GM12878 (cell line): ENCODE results near the gene WDR93. TPM values are rescaled to one million over a fixed set of nuclear protein-coding genes. Genes with fewer than 3 reads are reported as not detected.

ENCODE experiments used
- ATAC-seq: fragments of 200-7000 bp; cut with Tn5 transposase; 3 replicates; pipeline ENCODE4 v1.9.1; 2020; ENCODE audit warnings: mild to moderate bottlenecking, moderate library complexity
- BruUV-seq: library from RNA; stranded (reverse); fragments of 400-500 nt; replicated peaks from 2 replicates; lab custom pipeline; 2021; lab: Mats Ljungman, UMichigan
- CTCF ChIA-PET: fragments of 300-600 bp; sonication (Branson Sonifier 250); formaldehyde crosslinking; extraction: SDS; loops from one replicate; lab custom pipeline; 2021; ENCODE audit warnings: inconsistent platforms; lab: Yijun Ruan, JAX
- POLR2A ChIA-PET: fragments of 350-600 bp; formaldehyde crosslinking; extraction: SDS; loops from one replicate; lab custom pipeline; 2021; ENCODE audit warnings: inconsistent platforms; lab: Charles Lee
- RAD21 ChIA-PET: fragments of 300-600 bp; sonication (Branson Sonifier 250); formaldehyde crosslinking; loops from one replicate; lab custom pipeline; 2023; ENCODE audit warnings: antibody characterized with exemption; ENCODE audit not compliant: unreplicated experiment; lab: Charles Lee
- SMC1A ChIA-PET: fragments of 300-600 bp; sonication (Branson Sonifier 250); formaldehyde crosslinking; loops from one replicate; lab custom pipeline; 2023; ENCODE audit not compliant: unreplicated experiment, uncharacterized antibody; lab: Charles Lee
- DNase-seq: peaks from one replicate; pipeline ENCODE4 v3.0.0-alpha.2; 2011; ENCODE audit warnings: low read depth, low spot score
- FAIRE-seq: peaks from 3 replicates; lab custom pipeline; 2011; peaks lifted over from hg19 to GRCh38; lab: Jason Lieb, UNC
- H2AFZ ChIP-seq: 2 replicates; pipeline ENCODE4 v1.6.0; 2011; ENCODE audit warnings: low read depth, low read length, control low read depth; ENCODE audit not compliant: control insufficient read depth
- H3K27ac ChIP-seq: 2 replicates; pipeline ENCODE4 v1.5.1; 2011; ENCODE audit warnings: control low read depth; ENCODE audit not compliant: control insufficient read depth, insufficient read depth
- H3K27me3 ChIP-seq, 2 experiments: replicated peaks in 1 of 2; 2 replicates each; pipeline versions ENCODE4 v1.6.0 to v1.6.1; 2011; ENCODE audit warnings: low read length in 1 of 2; ENCODE audit not compliant: control insufficient read depth in 2 of 2, insufficient read depth in 2 of 2
- H3K36me3 ChIP-seq, 2 experiments: 2 replicates each; pipeline ENCODE4 v1.5.1; 2011; ENCODE audit warnings: low read length in 1 of 2; ENCODE audit not compliant: control insufficient read depth in 2 of 2, insufficient read depth in 2 of 2
- H3K4me1 ChIP-seq: 2 replicates; pipeline ENCODE4 v1.6.1; 2011; ENCODE audit warnings: mild to moderate bottlenecking, low read length, moderate library complexity, mixed read lengths; ENCODE audit not compliant: control insufficient read depth, insufficient read depth
- H3K4me2 ChIP-seq: 2 replicates; pipeline ENCODE4 v1.6.0; 2011; ENCODE audit warnings: control low read depth; ENCODE audit not compliant: control insufficient read depth, insufficient read depth
- H3K4me3 ChIP-seq: fragments of 200-600 bp; sonication (generic); 2 replicates; pipeline ENCODE4 v1.5.1; 2016
- H3K79me2 ChIP-seq: 2 replicates; pipeline ENCODE4 v1.6.0; 2011; ENCODE audit warnings: low read length; ENCODE audit not compliant: control insufficient read depth, insufficient read depth
- H3K9ac ChIP-seq: 2 replicates; pipeline ENCODE4 v1.8.0; 2011; ENCODE audit warnings: low read length, control low read depth, mixed read lengths; ENCODE audit not compliant: control insufficient read depth, insufficient read depth
- H3K9me3 ChIP-seq: replicated peaks from 3 replicates; pipeline ENCODE4 v1.5.1; 2011; ENCODE audit warnings: mild to moderate bottlenecking, low read length; ENCODE audit not compliant: control insufficient read depth, insufficient read depth
- H4K20me1 ChIP-seq: 2 replicates; pipeline ENCODE4 v1.6.0; 2011; ENCODE audit not compliant: control insufficient read depth, insufficient read depth
- BHLHE40 ChIP-seq, 2 experiments: fragments of 450-650 bp in 1 of 2; IDR thresholded peaks; 2 replicates each; pipeline ENCODE4 v1.6.1; 2011 to 2017; ENCODE audit warnings: low read depth in 2 of 2, borderline replicate concordance in 1 of 2, improper control_type of control experiment in 1 of 2, low read length in 1 of 2, mild to moderate bottlenecking in 1 of 2
- CBX5 ChIP-seq: sonication (generic); IDR thresholded peaks from 2 replicates; pipeline ENCODE4 v1.6.1; 2016; ENCODE audit warnings: low read depth, moderate library complexity, mild to moderate bottlenecking, inconsistent platforms
- EED ChIP-seq: sonication (generic); IDR thresholded peaks from 2 replicates; pipeline ENCODE4 v1.6.1; 2016; ENCODE audit warnings: antibody characterized with exemption, low read depth
- EGR1 ChIP-seq, 2 experiments: IDR thresholded peaks; 1 replicate in 1 of 2; 2 replicates in 1 of 2; pipeline ENCODE4 v1.6.1; 2011 to 2012; ENCODE audit warnings: low read depth in 2 of 2, low read length in 2 of 2, borderline replicate concordance in 1 of 2, mild to moderate bottlenecking in 1 of 2, moderate library complexity in 1 of 2
- ETV6 ChIP-seq, 2 experiments: fragments of 450-650 bp in 1 of 2; IDR thresholded peaks in 1 of 2; conservative IDR thresholded peaks in 1 of 2; 2 replicates each; pipeline ENCODE4 v1.6.1; 2014; ENCODE audit warnings: antibody characterized with exemption in 1 of 2, borderline replicate concordance in 1 of 2, low read depth in 1 of 2, mild to moderate bottlenecking in 1 of 2, moderate library complexity in 1 of 2
- GABPA ChIP-seq: IDR thresholded peaks from 2 replicates; pipeline ENCODE4 v1.6.1; 2014; ENCODE audit warnings: antibody characterized with exemption, low read depth, mild to moderate bottlenecking, inconsistent platforms
- IKZF2 ChIP-seq, 2 experiments: fragments of 450-650 bp; IDR thresholded peaks; 2 replicates each; pipeline ENCODE4 v1.6.1; 2017; ENCODE audit warnings: mild to moderate bottlenecking in 2 of 2, moderate library complexity in 2 of 2
- KLF5 ChIP-seq: fragments of 450-650 bp; IDR thresholded peaks from 2 replicates; pipeline ENCODE4 v1.6.1; 2014; ENCODE audit warnings: mild to moderate bottlenecking; ENCODE audit not compliant: partially characterized antibody
- MEF2B ChIP-seq: fragments of 450-650 bp; IDR thresholded peaks from 2 replicates; pipeline ENCODE4 v1.6.1; 2018; ENCODE audit warnings: mild to moderate bottlenecking, moderate library complexity; ENCODE audit not compliant: partially characterized antibody, poor library complexity, severe bottlenecking
- SMAD5 ChIP-seq: IDR thresholded peaks from 2 replicates; pipeline ENCODE4 v1.6.1; 2016; ENCODE audit warnings: antibody characterized with exemption, low read depth
- ZNF207 ChIP-seq: fragments of 450-650 bp; IDR thresholded peaks from 2 replicates; pipeline ENCODE4 v1.6.1; 2014; ENCODE audit warnings: antibody characterized with exemption, mild to moderate bottlenecking, borderline replicate concordance
- ZNF687 ChIP-seq: fragments of 450-650 bp; IDR thresholded peaks from 2 replicates; pipeline ENCODE4 v1.6.1; 2017; ENCODE audit warnings: mild to moderate bottlenecking, moderate library complexity
- WGBS: methylation state at CpG from one replicate; pipeline ENCODE4 v1.1.6; 2016; ENCODE audit warnings: low lambda C conversion rate; ENCODE audit not compliant: insufficient replicate concordance, insufficient coverage; ENCODE audit errors: missing lambda C conversion rate; 5-methylcytosine and 5-hydroxymethylcytosine counted together
- in situ Hi-C: fragments of 300-500 bp; cut with MboI; formaldehyde crosslinking; loops from 9 replicates; pipeline ENCODE4 v1.14.3; 2018; ENCODE audit warnings: mixed read lengths
- intact Hi-C: fragments of 100-400 bp; cut with micrococcal nuclease; formaldehyde crosslinking; loops from one replicate; pipeline ENCODE4 v1.14.2; 2022; ENCODE audit not compliant: unreplicated experiment
- polyA plus RNA-seq, 11 experiments: library from polyadenylated mRNA; depleted of rRNA in 4 of 11; unstranded in 6 of 11; stranded (reverse) in 5 of 11; fragments of >200 nt; fragmentation: Nextera tagmentation in 4 of 11; fragmentation: Illumina TruSeq in 1 of 11; extraction: Ambion mirVana in 4 of 11; extraction: Trizol in 1 of 11; gene quantifications; 1 replicate in 1 of 11; 2 replicates in 10 of 11; pipeline versions ENCODE4 v1.2.1 to v1.2.3, GENCODE V29; 2011 to 2016; ENCODE audit warnings: inconsistent platforms in 2 of 11, missing spikeins in 2 of 11, low read depth in 1 of 11
- total RNA-seq, 4 experiments: library from RNA; depleted of rRNA in 3 of 4; stranded (reverse); fragments of >200 nt in 3 of 4; fragmentation: Illumina TruSeq in 1 of 4; extraction: Trizol in 1 of 4; gene quantifications; 2 replicates each; pipeline versions ENCODE4 v1.2.1 to v1.2.3, GENCODE V29; 2013 to 2021

Gene WDR93
- total and polyA plus RNA-seq, 10 of the 15 experiments (the other 5 are each of a cell fraction or from before 2014, with no cell fraction given) = not detected

- Histone ChIP-seq H2AFZ (no peak overlapping the region), H3K4me1 (peaks cover 11% of the 10 kb centered on the region), H3K9ac (no peak overlapping the region), H3K9me3 (no peaks in the 10 kb centered on the region), H3K4me3 (no peak overlapping the region), H4K20me1 (no peaks in the 10 kb centered on the region), H3K27me3 (no peaks in the 10 kb centered on the region), H3K36me3 (no peaks in the 10 kb centered on the region), H3K4me2 (no peak overlapping the region), H3K79me2 (no peaks in the 10 kb centered on the region), H3K27ac (no peak overlapping the region)
- ChIA-PET RAD21 (interaction anchor here (7.9 kb wide), 1 partner anchor 116 kb away, joined by 179 read pairs; no protein-coding TSS in a partner anchor), CTCF (interaction anchor here (2.2 to 11.4 kb wide), 2 partner anchors 18 to 117 kb away, joined by 5 to 380 read pairs; no protein-coding TSS in a partner anchor), POLR2A (no interaction called here), SMC1A (interaction anchor here (7.9 kb wide), 1 partner anchor 118 kb away, joined by 132 read pairs; no protein-coding TSS in a partner anchor)
- FAIRE-seq = no peak
- ATAC-seq = no peak
- 54% methylated on average over 8 of the region's 8 CpGs for WGBS
- intact Hi-C loops = loop anchor here (10.0 kb wide), 1 partner anchor 67 kb away; no protein-coding TSS in a partner anchor
- in situ Hi-C loops = loop anchor here (5.0 to 10.0 kb wide), 2 partner anchors 119 to 337 kb away; no protein-coding TSS in a partner anchor
- no TSS peak for BruUV-seq
- no peak for DNase-seq
- no peak for TF ChIP-seq MEF2B
- TF ChIP-seq, all 136 proteins: peak for 0
Observed at GRCh38 chr15:89758283-89758682, 67.7 kb downstream of the WDR93 start.

- no peak for DNase-seq
- in situ Hi-C loops (loop anchor here (5.0 to 10.0 kb wide), 2 partner anchors 118 to 336 kb away; no protein-coding TSS in a partner anchor), intact Hi-C loops (loop anchor here (10.0 kb wide), 1 partner anchor 66 kb away; no protein-coding TSS in a partner anchor)
- CTCF ChIA-PET = interaction anchor here (1.4 to 11.4 kb wide), 3 partner anchors 79 to 213 kb away, joined by 4 to 380 read pairs (median 20); no protein-coding TSS in a partner anchor
- no peak overlapping the region for H3K4me3 ChIP-seq
- H3K4me1 ChIP-seq = peaks cover 11% of the 10 kb centered on the region
- no peak overlapping the region for H3K9ac ChIP-seq
- no peaks in the 10 kb centered on the region for H3K9me3 ChIP-seq
- FAIRE-seq = no peak
- RAD21 ChIA-PET = interaction anchor here (0.7 to 7.9 kb wide), 2 partner anchors 30 to 115 kb away, joined by 3 to 179 read pairs; no protein-coding TSS in a partner anchor
- no peak overlapping the region for H2AFZ ChIP-seq
- no peaks in the 10 kb centered on the region for H4K20me1 ChIP-seq
- ATAC-seq = no peak
- no peaks in the 10 kb centered on the region for H3K27me3 ChIP-seq
- H3K79me2 ChIP-seq = no peaks in the 10 kb centered on the region
- 32% methylated on average over 8 of the region's 8 CpGs for WGBS
- SMC1A ChIA-PET = interaction anchor here (7.9 kb wide), 1 partner anchor 117 kb away, joined by 132 read pairs; no protein-coding TSS in a partner anchor
- no peak overlapping the region for H3K4me2 ChIP-seq
- H3K36me3 ChIP-seq = no peaks in the 10 kb centered on the region
- no peak overlapping the region for H3K27ac ChIP-seq
- POLR2A ChIA-PET = no interaction called here
- no TSS peak for BruUV-seq
- TF ChIP-seq GABPA = no peak
- no peak for TF ChIP-seq BHLHE40 (IDR thresholded peaks at IDR 0.05; ENCODE audit: borderline replicate concordance in 1 of 2, low read depth in 2 of 2, low read length in 1 of 2)
- no peak for TF ChIP-seq ZNF687
- TF ChIP-seq ETV6 (conservative IDR thresholded peaks at IDR 0.05 in 1 of 2, IDR thresholded peaks at IDR 0.05 in 1 of 2; ENCODE audit: borderline replicate concordance in 1 of 2, low read depth in 1 of 2) = no peak
- TF ChIP-seq ZNF207 = no peak
- TF ChIP-seq KLF5 = no peak
- no peak for TF ChIP-seq SMAD5
- TF ChIP-seq EGR1 (IDR thresholded peaks at IDR 0.05; ENCODE audit: borderline replicate concordance in 1 of 2, low read depth in 2 of 2, low read length in 2 of 2) = no peak
- TF ChIP-seq IKZF2 (IDR thresholded peaks at IDR 0.05) = no peak
- no peak for TF ChIP-seq EED
- TF ChIP-seq CBX5 = no peak
Observed at GRCh38 chr15:89758981-89759380, 68.4 kb downstream of the WDR93 start.
